ENCODE data around the gene NOD1.
"Not testable (repeated sequence)": the region's sequence is repeated elsewhere in the genome, so short reads cannot be mapped to it uniquely, and the experiment has no call there.

The NOD1 gene

GRCh38 chr7:30491417-30491816, 12.8 kb upstream of the NOD1 start:
- H3K4me3 ChIP-seq (replicated peaks; ENCODE audit: insufficient read depth, low read length), result no peak overlapping the region
- no peak overlapping the region for H3K27ac ChIP-seq (replicated peaks)
- DNase-seq (ENCODE audit: low read depth in 1 of 2, low spot score in 1 of 2), result no peak
- no peaks in the 10 kb centered on the region for H3K27me3 ChIP-seq (ENCODE audit: insufficient read depth, poor library complexity, severe bottlenecking)
- TF ChIP-seq GABPA (IDR thresholded peaks at IDR 0.05; ENCODE audit: low read depth), result no peak
- no peak for TF ChIP-seq REST (IDR thresholded peaks at IDR 0.05; ENCODE audit: insufficient replicate concordance, low read depth)
- TF ChIP-seq SPI1 (IDR thresholded peaks at IDR 0.05; ENCODE audit: borderline replicate concordance, low read depth), result no peak
- TF ChIP-seq CTCF (IDR thresholded peaks at IDR 0.05; ENCODE audit: insufficient read depth, low read length), result no peak
- no peak for TF ChIP-seq POLR2AphosphoS5 (IDR thresholded peaks at IDR 0.05; ENCODE audit: low read depth)

- Histone ChIP-seq H3K27me3 (ENCODE audit: insufficient read depth, poor library complexity, severe bottlenecking) (no peaks in the 10 kb centered on the region), H3K4me3 (replicated peaks; ENCODE audit: insufficient read depth, low read length) (no peak overlapping the region), H3K27ac (replicated peaks) (no peak overlapping the region)
- TF ChIP-seq CTCF (IDR thresholded peaks at IDR 0.05; ENCODE audit: insufficient read depth, low read length) (no peak), POLR2AphosphoS5 (IDR thresholded peaks at IDR 0.05; ENCODE audit: low read depth) (no peak), SPI1 (IDR thresholded peaks at IDR 0.05; ENCODE audit: borderline replicate concordance, low read depth) (no peak), GABPA (IDR thresholded peaks at IDR 0.05; ENCODE audit: low read depth) (no peak), REST (IDR thresholded peaks at IDR 0.05; ENCODE audit: insufficient replicate concordance, low read depth) (no peak)
- DNase-seq (ENCODE audit: low read depth in 1 of 2, low spot score in 1 of 2), result no peak
Observed at GRCh38 chr7:30487371-30487770, 8.8 kb upstream of the NOD1 start.

GRCh38 chr7:30485667-30486066, 7.1 kb upstream of the NOD1 start:
- no peak overlapping the region for H3K27ac ChIP-seq (replicated peaks)
- no peak for DNase-seq (ENCODE audit: low read depth in 1 of 2, low spot score in 1 of 2)
- no peak overlapping the region for H3K4me3 ChIP-seq (replicated peaks; ENCODE audit: insufficient read depth, low read length)
- TF ChIP-seq GABPA (IDR thresholded peaks at IDR 0.05; ENCODE audit: low read depth) (no peak), REST (IDR thresholded peaks at IDR 0.05; ENCODE audit: insufficient replicate concordance, low read depth) (no peak), SPI1 (IDR thresholded peaks at IDR 0.05; ENCODE audit: borderline replicate concordance, low read depth) (no peak), CTCF (IDR thresholded peaks at IDR 0.05; ENCODE audit: insufficient read depth, low read length) (no peak), POLR2AphosphoS5 (IDR thresholded peaks at IDR 0.05; ENCODE audit: low read depth) (no peak)
- H3K27me3 ChIP-seq (ENCODE audit: insufficient read depth, poor library complexity, severe bottlenecking), result no peaks in the 10 kb centered on the region

GRCh38 chr7:30481416-30481815, 2.8 kb upstream of the NOD1 start:
- H3K27ac ChIP-seq (replicated peaks); H3K4me3 ChIP-seq (replicated peaks; ENCODE audit: insufficient read depth, low read length); H3K27me3 ChIP-seq (ENCODE audit: insufficient read depth, poor library complexity, severe bottlenecking); DNase-seq (ENCODE audit: low read depth in 1 of 2, low spot score in 1 of 2): not testable (repeated sequence)
